Endometrial microvascular endothelial cells (primary cell): ENCODE data around the gene TCTA. TPM values are rescaled to one million over a fixed set of nuclear protein-coding genes. Genes with fewer than 3 reads are reported as not detected.
"Not testable (repeated sequence)": the region's sequence is repeated elsewhere in the genome, so short reads cannot be mapped to it uniquely, and the experiment has no call there.

Experiments
- in situ Hi-C: cut with HindIII; loops from 2 replicates; pipeline ENCODE4 v1.10.0; 2017; ENCODE audit warnings: low sequenced_read_pairs, low pct_unique_long_range_greater_than_20kb; ENCODE audit errors: inconsistent ontology term
- total RNA-seq: library from RNA; depleted of rRNA; stranded (reverse); fragments of >200 nt; gene quantifications from one replicate; pipeline ENCODE4 v1.2.3, GENCODE V29; 2015; ENCODE audit errors: inconsistent ontology term

Gene TCTA, protein sequence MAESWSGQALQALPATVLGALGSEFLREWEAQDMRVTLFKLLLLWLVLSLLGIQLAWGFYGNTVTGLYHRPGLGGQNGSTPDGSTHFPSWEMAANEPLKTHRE
- total RNA-seq = 32.3 TPM

GRCh38 chr3:49411968-49412631 is at the start of gene TCTA, which contains the start of gene RHOA:
Gene TCTA (plus strand): TSS chr3:49412423. CDS start chr3:49412427, 4 bp downstream.
Gene RHOA (minus strand): TSS chr3:49411976. CDS start chr3:49375589, 36,387 bp downstream.
- in situ Hi-C loops = loop anchor here (10.0 kb wide), 1 partner anchor 317 kb away; the partner anchor contains the start of gene QRICH1

GRCh38 chr3:49362561-49362960 is 49.7 kb upstream of the TCTA start:
- in situ Hi-C loops = no loop called here

GRCh38 chr3:49370585-49371290 is 41.5 kb upstream of the TCTA start:
- in situ Hi-C loops = no loop called here

- in situ Hi-C loops = no loop called here
Measured at GRCh38 chr3:49371946-49372345, 40.3 kb upstream of the TCTA start.

- in situ Hi-C loops = no loop called here
Measured at GRCh38 chr3:49377483-49377882, 34.7 kb upstream of the TCTA start.

DNA sequence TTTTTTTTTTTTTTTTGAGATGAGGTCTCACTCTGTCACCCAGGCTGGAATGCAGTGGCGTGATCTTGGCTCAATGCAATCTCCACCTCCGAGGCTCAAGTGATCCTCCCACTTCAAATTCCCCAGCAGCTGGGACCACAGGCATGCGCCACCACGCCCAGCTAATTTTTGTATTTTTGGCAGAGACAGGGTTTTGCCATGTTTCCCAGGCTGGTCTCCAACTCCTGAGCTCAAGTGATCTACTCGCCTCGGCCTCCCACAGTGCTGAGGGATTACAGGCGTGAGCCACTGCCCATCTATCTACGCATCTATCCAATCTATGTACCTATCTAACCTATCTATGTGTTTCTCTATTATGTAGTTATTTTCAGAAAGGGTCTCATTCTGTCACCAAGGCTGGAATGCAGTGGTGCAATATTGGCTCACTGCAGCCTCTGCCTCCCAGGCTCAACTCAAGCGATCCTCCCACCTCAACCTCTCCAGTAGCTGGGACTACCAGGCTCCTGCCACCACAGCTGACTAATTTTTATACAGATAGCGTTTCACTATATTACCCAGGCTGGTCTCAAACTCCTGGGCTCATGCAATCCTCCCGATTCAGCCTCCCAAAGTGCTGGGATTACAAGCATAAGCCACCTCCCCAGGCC is 33.9 kb upstream of the TCTA start:
- in situ Hi-C loops = no loop called here

DNA sequence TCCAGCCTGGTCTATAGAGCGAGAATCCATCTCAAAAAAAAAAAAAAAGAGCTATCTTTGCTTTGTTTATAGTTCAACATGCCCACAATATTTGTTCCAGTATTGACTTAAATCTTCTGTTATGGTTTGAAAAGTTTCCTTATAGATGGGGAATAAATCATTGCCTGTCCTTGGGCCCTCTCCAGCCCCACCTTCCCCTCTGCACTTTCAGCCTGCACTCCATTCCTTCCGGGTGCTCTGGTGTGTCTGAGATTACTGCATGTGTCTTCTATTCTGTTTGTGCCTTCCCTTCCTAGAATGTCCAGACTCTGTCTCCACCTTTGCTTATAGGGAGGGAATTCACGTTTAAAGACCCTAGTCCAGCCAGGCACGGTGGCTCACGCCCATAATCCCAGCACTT is 28.8 kb upstream of the TCTA start:
- in situ Hi-C loops = no loop called here

DNA sequence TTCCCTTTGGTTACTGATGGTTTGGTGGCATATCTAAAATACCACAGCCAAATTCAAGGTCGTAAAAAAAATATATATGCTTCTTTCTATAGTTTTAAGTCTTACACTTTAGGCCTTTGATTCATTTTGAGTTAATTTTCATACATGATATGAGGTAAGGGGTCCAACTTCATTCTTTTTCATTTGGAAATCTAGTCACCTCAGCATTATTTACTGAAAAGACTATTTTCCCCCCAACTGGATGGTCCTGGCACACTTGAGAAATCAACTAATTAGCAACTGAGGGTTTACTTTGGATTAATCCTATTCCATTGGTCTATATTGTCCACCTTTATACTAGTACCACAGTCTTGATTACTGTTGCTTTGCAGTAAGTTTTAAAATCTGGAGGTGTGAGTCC is 26.6 kb upstream of the TCTA start:
- in situ Hi-C loops = no loop called here

DNA sequence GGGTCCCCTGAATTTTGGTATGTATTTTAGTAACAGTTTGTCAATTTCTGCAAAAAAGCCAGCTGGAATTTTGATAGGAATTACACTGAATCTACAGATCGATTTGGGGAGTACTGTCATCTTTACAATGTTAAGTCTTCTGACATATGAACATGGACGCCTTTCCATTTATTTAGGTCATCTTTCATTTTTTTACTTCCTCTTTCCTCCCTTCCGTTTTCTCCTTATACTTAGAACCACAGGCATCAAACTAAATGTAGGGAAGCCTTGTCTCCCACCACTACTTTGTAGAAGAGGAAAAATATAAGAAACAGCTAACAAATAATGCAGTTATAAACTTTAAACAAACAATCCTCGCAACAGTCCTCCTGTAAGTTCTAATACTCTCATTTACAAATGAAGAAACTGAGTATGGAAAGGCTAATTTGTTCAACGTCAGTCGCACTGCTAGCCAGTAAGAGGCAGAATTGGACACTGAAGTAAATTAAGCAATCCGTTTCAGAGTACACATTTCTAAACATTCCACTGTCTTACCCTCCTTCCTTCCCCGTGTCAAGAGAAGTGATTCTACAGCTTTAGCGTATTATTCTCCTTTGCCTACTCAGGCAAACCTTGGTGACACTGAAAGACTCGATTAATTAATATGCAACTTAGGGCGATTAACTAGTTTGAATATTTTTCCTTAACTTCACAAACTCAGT is 26.0 kb upstream of the TCTA start:
- in situ Hi-C loops = no loop called here

DNA sequence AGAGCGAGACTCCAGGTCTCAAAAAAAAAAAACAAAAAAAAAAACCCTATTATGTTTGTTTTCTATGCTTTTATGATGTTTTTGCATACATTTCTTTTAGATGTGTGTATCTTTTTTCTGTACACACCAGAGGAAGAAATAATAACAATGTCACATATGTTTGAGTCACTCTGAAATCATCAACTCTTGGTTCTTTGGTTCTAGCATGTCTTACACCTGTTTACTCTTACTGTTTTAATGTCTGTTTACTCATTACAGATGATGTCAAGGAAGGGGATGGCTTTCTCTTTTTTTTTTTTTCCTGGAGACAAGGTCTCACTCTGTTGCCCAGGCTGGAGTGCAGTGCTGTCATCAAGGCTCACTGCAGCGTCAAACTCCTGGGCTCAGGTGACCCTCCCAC is 24.5 kb upstream of the TCTA start:
- in situ Hi-C loops = no loop called here

DNA sequence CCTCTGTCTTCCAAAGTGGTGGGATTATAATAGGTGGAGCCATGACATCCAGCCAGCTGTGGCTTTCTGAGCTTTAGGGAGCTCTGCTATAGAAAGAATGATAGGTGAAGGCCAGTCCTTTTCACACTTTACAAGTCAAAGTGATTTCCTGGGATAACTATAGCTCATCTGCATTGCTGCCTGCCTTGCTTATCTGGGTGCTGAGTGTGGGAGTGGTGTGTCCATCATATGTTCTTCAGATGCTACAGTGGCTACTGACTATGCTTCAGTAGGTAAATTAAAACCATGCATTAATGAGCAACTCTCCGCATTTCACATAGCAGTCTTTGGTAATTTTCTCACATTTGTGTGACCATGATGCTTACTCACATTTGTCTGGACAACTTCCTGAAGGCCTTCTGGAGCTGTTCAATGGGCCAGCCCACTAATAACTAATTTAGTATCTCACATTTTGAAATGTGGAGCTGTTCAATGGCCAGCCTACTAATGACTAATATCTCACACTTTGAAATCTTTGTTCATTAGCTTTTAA is 23.9 kb upstream of the TCTA start:
- in situ Hi-C loops = no loop called here

DNA sequence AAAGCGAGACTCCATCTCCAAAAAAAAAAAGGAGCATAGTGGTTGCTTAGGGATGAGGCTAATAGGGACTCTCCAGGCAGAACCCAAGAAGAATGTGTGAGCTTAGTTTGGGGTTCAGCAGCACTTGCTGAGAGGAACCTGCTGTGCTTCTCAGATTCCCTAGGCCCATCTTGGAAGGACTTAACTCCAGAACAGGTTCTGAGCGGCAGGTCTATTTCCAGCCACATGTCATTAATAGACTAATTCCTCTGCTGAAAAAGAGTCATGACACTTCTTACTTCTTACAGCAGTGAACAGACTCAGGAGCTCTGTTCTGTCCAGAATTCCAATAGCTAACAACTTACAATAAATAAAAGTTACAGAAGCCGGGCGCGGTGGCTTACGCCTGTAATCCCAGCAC is 22.9 kb upstream of the TCTA start:
- in situ Hi-C loops = no loop called here

GRCh38 chr3:49391310-49391709 is 20.9 kb upstream of the TCTA start:
- in situ Hi-C loops = not testable (repeated sequence)

- in situ Hi-C loops = no loop called here
Measured at GRCh38 chr3:49397470-49397869, 14.8 kb upstream of the TCTA start.

DNA sequence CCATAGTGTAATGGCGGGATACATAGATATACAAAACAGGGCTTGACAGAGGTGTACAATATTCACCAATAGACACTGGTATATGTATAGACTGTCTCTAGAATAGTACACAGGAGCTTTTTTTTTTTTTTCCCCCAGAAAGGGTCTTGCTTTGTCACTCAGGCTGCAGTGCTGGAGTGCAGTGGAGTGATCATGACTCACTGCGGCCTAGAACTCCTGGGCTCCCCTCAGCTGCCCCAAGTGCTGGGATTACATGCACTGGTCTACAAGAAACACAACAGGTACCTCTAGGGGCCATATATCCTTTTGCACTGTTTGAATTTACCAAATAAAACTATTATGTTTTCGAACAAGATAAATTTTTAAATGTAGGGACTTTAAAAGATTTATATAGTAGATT is 12.8 kb upstream of the TCTA start:
- in situ Hi-C loops = no loop called here

- in situ Hi-C loops = no loop called here
Measured at GRCh38 chr3:49401766-49402165, 10.5 kb upstream of the TCTA start.

DNA sequence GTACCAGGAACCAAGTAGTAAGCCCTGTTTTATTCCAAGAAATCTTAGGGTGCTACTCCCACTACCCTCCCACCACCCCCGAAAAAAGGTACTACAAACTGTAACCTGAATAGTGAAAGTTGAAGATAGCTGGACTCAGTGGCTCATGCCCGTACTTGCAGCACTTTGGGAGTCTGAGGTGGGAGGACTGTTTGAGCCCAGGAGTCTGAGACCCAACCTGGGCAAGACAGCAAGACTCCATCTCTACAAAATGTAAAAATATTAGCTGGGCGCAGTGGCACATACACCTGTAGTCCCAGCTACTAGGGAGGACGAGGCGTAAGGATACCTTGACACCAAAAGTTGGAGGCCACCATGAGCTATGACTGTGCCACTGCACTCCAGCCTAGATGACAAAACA is 8.3 kb upstream of the TCTA start:
- in situ Hi-C loops = no loop called here

DNA sequence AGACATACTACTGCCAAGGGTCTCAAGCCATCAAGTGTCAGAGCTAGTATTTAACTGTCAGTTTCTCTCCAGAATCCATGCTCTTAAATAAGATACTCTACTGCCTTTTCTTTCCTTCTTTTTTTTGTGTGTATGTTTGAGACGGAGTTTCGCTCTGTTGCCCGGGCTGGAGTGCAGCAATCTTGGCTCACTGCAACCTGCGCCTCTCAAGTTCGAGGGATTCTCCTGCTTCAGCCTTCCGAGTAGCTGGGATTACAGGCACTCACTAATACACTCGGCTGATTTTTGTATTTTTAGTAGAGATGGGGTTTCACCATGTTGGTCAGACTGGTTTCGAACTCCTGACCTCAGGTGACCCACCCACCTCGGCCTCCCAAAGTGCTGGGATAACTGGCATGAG is 6.7 kb upstream of the TCTA start:
- in situ Hi-C loops = not testable (repeated sequence)
